Peyer's patch (tissue), 4 donors: Measurements from ENCODE around the gene PCED1B. TPM values are rescaled to one million over a fixed set of nuclear protein-coding genes. Genes with fewer than 3 reads are reported as not detected.
"Not testable (repeated sequence)": the region's sequence is repeated elsewhere in the genome, so short reads cannot be mapped to it uniquely, and the experiment has no call there.

ENCODE experiments used
- DNase-seq, 3 donors: peaks; one replicate each; pipeline ENCODE4 v3.0.0-alpha.2; 2017 to 2019
- H3K27ac ChIP-seq, 4 donors: fragments of 200-600 bp; sonication (generic); one replicate each; pipeline ENCODE4 v1.5.1; 2016 to 2019
- H3K27me3 ChIP-seq, 2 donors: fragments of 200-600 bp; sonication (generic); one replicate each; pipeline ENCODE4 v1.5.1; 2019
- H3K36me3 ChIP-seq, 3 donors: fragments of 200-600 bp; sonication (generic); one replicate each; pipeline ENCODE4 v1.5.1; 2016 to 2019
- H3K4me1 ChIP-seq, 4 donors: fragments of 200-600 bp; sonication (generic); one replicate each; pipeline ENCODE4 v1.5.1; 2016 to 2019
- H3K4me3 ChIP-seq, 4 donors: fragments of 200-600 bp; sonication (generic); 1 replicate in 3 of 4; 2 replicates in 1 of 4; pipeline ENCODE4 v1.5.1; 2016 to 2019; ENCODE audit warnings: mild to moderate bottlenecking in 1 of 4
- H3K9me3 ChIP-seq, 4 donors: fragments of 200-600 bp; sonication (generic); one replicate each; pipeline ENCODE4 v1.5.1; 2016 to 2019; ENCODE audit warnings: mild to moderate bottlenecking in 1 of 4
- POLR2A ChIP-seq, 2 donors: fragments of 450-650 bp; IDR thresholded peaks; one replicate each; pipeline ENCODE4 v1.5.1; 2017; ENCODE audit warnings: antibody characterized with exemption in 2 of 2, mild to moderate bottlenecking in 2 of 2, moderate library complexity in 2 of 2
- total RNA-seq, 4 donors: library from RNA; depleted of rRNA; stranded (reverse); fragments of >200 nt; gene quantifications; one replicate each; pipeline ENCODE4 v1.1.0, GENCODE V29; 2016
- TF ChIP-seq, protein P1 (sequence below), 6 experiments: fragments of 450-650 bp in 4 of 6; fragments of 200-600 bp in 2 of 6; sonication (generic) in 1 of 6; IDR thresholded peaks; one replicate each; pipeline ENCODE4 v1.5.1; 2017 to 2019; ENCODE audit warnings: antibody characterized with exemption in 6 of 6, mild to moderate bottlenecking in 3 of 6, moderate library complexity in 1 of 6

The PCED1B gene
- total RNA-seq, 4 donors from 2014 or later = 1.9 to 11.6 (median 2.3) TPM; not detected in 1

DNA sequence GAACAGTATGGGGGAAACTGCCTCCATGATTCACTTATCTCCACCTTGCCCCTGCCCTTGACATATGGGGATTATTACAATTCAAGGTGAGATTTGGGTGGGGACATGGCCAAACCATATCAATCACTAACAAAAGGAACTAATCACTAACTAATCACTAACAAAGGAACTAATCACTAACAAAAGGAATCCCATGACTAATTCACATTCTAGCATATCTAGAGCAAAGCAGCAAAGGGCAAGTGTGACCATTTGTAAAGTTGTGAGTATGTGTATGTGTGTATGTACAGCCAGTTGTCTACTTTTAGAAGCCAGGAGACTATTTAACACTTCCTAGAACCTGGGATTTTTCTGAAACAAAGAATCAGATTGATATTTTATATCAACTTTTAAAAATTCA, 30.9 kb upstream of the PCED1B start:
- no peak overlapping the region for H3K27ac ChIP-seq
- no peaks in the 10 kb centered on the region for H3K4me1 ChIP-seq
- DNase-seq = no peak
- TF ChIP-seq, protein P1, sequence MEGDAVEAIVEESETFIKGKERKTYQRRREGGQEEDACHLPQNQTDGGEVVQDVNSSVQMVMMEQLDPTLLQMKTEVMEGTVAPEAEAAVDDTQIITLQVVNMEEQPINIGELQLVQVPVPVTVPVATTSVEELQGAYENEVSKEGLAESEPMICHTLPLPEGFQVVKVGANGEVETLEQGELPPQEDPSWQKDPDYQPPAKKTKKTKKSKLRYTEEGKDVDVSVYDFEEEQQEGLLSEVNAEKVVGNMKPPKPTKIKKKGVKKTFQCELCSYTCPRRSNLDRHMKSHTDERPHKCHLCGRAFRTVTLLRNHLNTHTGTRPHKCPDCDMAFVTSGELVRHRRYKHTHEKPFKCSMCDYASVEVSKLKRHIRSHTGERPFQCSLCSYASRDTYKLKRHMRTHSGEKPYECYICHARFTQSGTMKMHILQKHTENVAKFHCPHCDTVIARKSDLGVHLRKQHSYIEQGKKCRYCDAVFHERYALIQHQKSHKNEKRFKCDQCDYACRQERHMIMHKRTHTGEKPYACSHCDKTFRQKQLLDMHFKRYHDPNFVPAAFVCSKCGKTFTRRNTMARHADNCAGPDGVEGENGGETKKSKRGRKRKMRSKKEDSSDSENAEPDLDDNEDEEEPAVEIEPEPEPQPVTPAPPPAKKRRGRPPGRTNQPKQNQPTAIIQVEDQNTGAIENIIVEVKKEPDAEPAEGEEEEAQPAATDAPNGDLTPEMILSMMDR (IDR thresholded peaks at IDR 0.05) = no peak
- TF ChIP-seq POLR2A (IDR thresholded peaks at IDR 0.05) = no peak
- peaks cover 0 to 16% (median 2%) of the 10 kb centered on the region in 4 donors for H3K9me3 ChIP-seq
- no peaks in the 10 kb centered on the region for H3K36me3 ChIP-seq
- H3K4me3 ChIP-seq = no peak overlapping the region
- no peaks in the 10 kb centered on the region for H3K27me3 ChIP-seq

- not testable (repeated sequence) for H3K27ac ChIP-seq, H3K4me3 ChIP-seq, H3K4me1 ChIP-seq, H3K36me3 ChIP-seq, DNase-seq, H3K27me3 ChIP-seq
- peaks cover 0 to 16% (median 2%) of the 10 kb centered on the region in 4 donors for H3K9me3 ChIP-seq
Observed at GRCh38 chr12:47051291-47051690, 28.1 kb upstream of the PCED1B start.

GRCh38 chr12:47052274-47052673, 27.1 kb upstream of the PCED1B start:
- peaks cover 0 to 16% (median 2%) of the 10 kb centered on the region in 4 donors for H3K9me3 ChIP-seq
- H3K27me3 ChIP-seq = no peaks in the 10 kb centered on the region
- H3K4me3 ChIP-seq = no peak overlapping the region
- H3K4me1 ChIP-seq = no peaks in the 10 kb centered on the region
- TF ChIP-seq, protein P1 (IDR thresholded peaks at IDR 0.05) = no peak
- no peak for TF ChIP-seq POLR2A (IDR thresholded peaks at IDR 0.05)
- DNase-seq = no peak
- no peaks in the 10 kb centered on the region for H3K36me3 ChIP-seq
- H3K27ac ChIP-seq = no peak overlapping the region

- Histone ChIP-seq H3K27me3 (no peaks in the 10 kb centered on the region), H3K4me1 (no peaks in the 10 kb centered on the region), H3K27ac (no peak overlapping the region), H3K9me3 (peaks cover 0 to 16% (median 2%) of the 10 kb centered on the region in 4 donors), H3K36me3 (no peaks in the 10 kb centered on the region), H3K4me3 (no peak overlapping the region)
- TF ChIP-seq POLR2A (IDR thresholded peaks at IDR 0.05) = no peak
- TF ChIP-seq, protein P1 (IDR thresholded peaks at IDR 0.05) = no peak
- DNase-seq = no peak
Observed at GRCh38 chr12:47053961-47054360, 25.5 kb upstream of the PCED1B start.

GRCh38 chr12:47054659-47055058, 24.8 kb upstream of the PCED1B start:
- Histone ChIP-seq H3K4me1 (no peaks in the 10 kb centered on the region), H3K27me3 (no peaks in the 10 kb centered on the region), H3K36me3 (no peaks in the 10 kb centered on the region), H3K27ac (no peak overlapping the region), H3K9me3 (peaks cover 0 to 16% (median 2%) of the 10 kb centered on the region in 4 donors), H3K4me3 (no peak overlapping the region)
- DNase-seq = no peak
- TF ChIP-seq, protein P1 (IDR thresholded peaks at IDR 0.05) = no peak
- no peak for TF ChIP-seq POLR2A (IDR thresholded peaks at IDR 0.05)

DNA sequence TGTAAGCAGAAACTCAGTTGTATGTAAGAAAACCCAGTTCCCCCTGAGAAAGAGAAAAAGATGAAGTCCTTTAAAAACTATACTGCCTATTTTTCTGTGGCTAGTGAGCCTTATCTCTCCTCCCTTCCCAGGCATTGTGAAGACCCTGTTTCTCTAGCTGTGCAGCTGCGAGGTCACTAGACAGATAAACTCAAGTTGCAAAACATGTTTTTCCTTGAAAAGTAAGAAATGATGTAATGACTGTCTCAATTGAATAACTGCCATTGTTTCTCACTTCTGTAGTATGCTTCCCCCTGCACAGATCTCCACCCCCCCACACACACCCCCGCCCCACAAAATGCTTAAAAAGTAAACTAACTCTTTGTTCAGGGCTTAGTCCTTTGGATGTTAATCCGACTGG, 23.6 kb upstream of the PCED1B start:
- peaks cover 0 to 10% (median under 1%) of the 10 kb centered on the region in 4 donors for H3K9me3 ChIP-seq
- not testable (repeated sequence) for H3K36me3 ChIP-seq, DNase-seq, H3K27ac ChIP-seq, H3K27me3 ChIP-seq, H3K4me3 ChIP-seq, H3K4me1 ChIP-seq

- not testable (repeated sequence) for DNase-seq, H3K36me3 ChIP-seq, H3K27me3 ChIP-seq, H3K4me3 ChIP-seq, H3K9me3 ChIP-seq, H3K27ac ChIP-seq, H3K4me1 ChIP-seq
Observed at GRCh38 chr12:47056944-47057343, 22.5 kb upstream of the PCED1B start.

- not testable (repeated sequence) for H3K4me1 ChIP-seq, H3K4me3 ChIP-seq, H3K27ac ChIP-seq, H3K27me3 ChIP-seq, H3K36me3 ChIP-seq, H3K9me3 ChIP-seq, DNase-seq
Observed at GRCh38 chr12:47058640-47059039, 20.8 kb upstream of the PCED1B start.
